Liver (tissue), 9 donors: ENCODE measurements around the gene SYT13. TPM values are rescaled to one million over a fixed set of nuclear protein-coding genes. Genes with fewer than 3 reads are reported as not detected.

ENCODE experiments used
- DNase-seq: peaks from one replicate; pipeline ENCODE4 v3.0.0-alpha.2; 2017; ENCODE audit warnings: low spot score
- H3K27ac ChIP-seq, 2 donors: one replicate each; pipeline ENCODE4 v1.7.0; 2013; ENCODE audit warnings: inconsistent platforms in 2 of 2, low read length in 2 of 2, control low read depth in 1 of 2, low read depth in 1 of 2, mild to moderate bottlenecking in 1 of 2
- H3K27me3 ChIP-seq, 4 donors: one replicate each; pipeline versions ENCODE4 v1.6.1 to v1.7.0; 2013; ENCODE audit warnings: low read length in 3 of 4, inconsistent platforms in 1 of 4, mild to moderate bottlenecking in 1 of 4, moderate library complexity in 1 of 4; ENCODE audit not compliant: control insufficient read depth in 4 of 4, insufficient read depth in 4 of 4
- H3K36me3 ChIP-seq, 4 donors: one replicate each; pipeline versions ENCODE4 v1.6.1 to v1.7.0; 2013; ENCODE audit warnings: low read length in 3 of 4, mild to moderate bottlenecking in 3 of 4, low read depth in 1 of 4, moderate library complexity in 1 of 4; ENCODE audit not compliant: control insufficient read depth in 4 of 4, insufficient read depth in 3 of 4
- H3K4me1 ChIP-seq, 4 donors: one replicate each; pipeline versions ENCODE4 v1.6.1 to v1.7.0; 2013; ENCODE audit warnings: low read length in 3 of 4, mild to moderate bottlenecking in 3 of 4, moderate library complexity in 1 of 4; ENCODE audit not compliant: control insufficient read depth in 4 of 4, insufficient read depth in 4 of 4
- H3K4me3 ChIP-seq, 3 donors: one replicate each; pipeline versions ENCODE4 v1.6.1 to v1.7.0; 2013; ENCODE audit warnings: low read length in 3 of 3, control low read depth in 1 of 3, low read depth in 1 of 3, mild to moderate bottlenecking in 1 of 3
- H3K9ac ChIP-seq, 2 donors: one replicate each; pipeline ENCODE4 v1.7.0; 2013; ENCODE audit warnings: low read length in 2 of 2, mild to moderate bottlenecking in 2 of 2, moderate library complexity in 2 of 2, control low read depth in 1 of 2, low read depth in 1 of 2
- H3K9me3 ChIP-seq, 4 donors: one replicate each; pipeline versions ENCODE4 v1.6.1 to v1.7.0; 2013; ENCODE audit warnings: low read length in 3 of 4; ENCODE audit not compliant: control insufficient read depth in 4 of 4
- FOXA1 ChIP-seq: IDR thresholded peaks from 2 replicates; pipeline ENCODE4 v1.6.1; 2016; ENCODE audit warnings: antibody characterized with exemption
- FOXA2 ChIP-seq: IDR thresholded peaks from 2 replicates; pipeline ENCODE4 v1.6.1; 2016; ENCODE audit warnings: antibody characterized with exemption
- GABPA ChIP-seq, 2 donors: IDR thresholded peaks in 1 of 2; conservative IDR thresholded peaks in 1 of 2; 2 replicates each; pipeline ENCODE4 v1.6.1; 2016; ENCODE audit warnings: antibody characterized with exemption in 2 of 2, mild to moderate bottlenecking in 1 of 2, moderate library complexity in 1 of 2
- HNF4A ChIP-seq, 2 donors: conservative IDR thresholded peaks; 2 replicates each; pipeline ENCODE4 v1.6.1; 2016; ENCODE audit warnings: antibody characterized with exemption in 2 of 2, mild to moderate bottlenecking in 2 of 2
- HNF4G ChIP-seq: IDR thresholded peaks from 2 replicates; pipeline ENCODE4 v1.6.1; 2016; ENCODE audit warnings: antibody characterized with exemption
- JUND ChIP-seq, 2 donors: IDR thresholded peaks; 2 replicates each; pipeline ENCODE4 v1.6.1; 2016; ENCODE audit warnings: antibody characterized with exemption in 2 of 2
- MAX ChIP-seq: IDR thresholded peaks from 2 replicates; pipeline ENCODE4 v1.6.1; 2016; ENCODE audit warnings: antibody characterized with exemption
- NR2F2 ChIP-seq: IDR thresholded peaks from 2 replicates; pipeline ENCODE4 v1.6.1; 2016; ENCODE audit warnings: antibody characterized with exemption
- REST ChIP-seq: IDR thresholded peaks from 2 replicates; pipeline ENCODE4 v1.6.1; 2016; ENCODE audit warnings: antibody characterized with exemption, mild to moderate bottlenecking
- RXRA ChIP-seq, 2 donors: IDR thresholded peaks; 2 replicates each; pipeline ENCODE4 v1.6.1; 2017 to 2018; ENCODE audit warnings: antibody characterized with exemption in 2 of 2, mild to moderate bottlenecking in 1 of 2
- SP1 ChIP-seq: IDR thresholded peaks from 2 replicates; pipeline ENCODE4 v1.6.1; 2018; ENCODE audit warnings: antibody characterized with exemption, mild to moderate bottlenecking
- TAF1 ChIP-seq: conservative IDR thresholded peaks from 2 replicates; pipeline ENCODE4 v1.6.1; 2016; ENCODE audit warnings: antibody characterized with exemption, mild to moderate bottlenecking
- YY1 ChIP-seq: IDR thresholded peaks from 2 replicates; pipeline ENCODE4 v1.6.1; 2016; ENCODE audit warnings: antibody characterized with exemption, mild to moderate bottlenecking
- WGBS: extraction: QIAGEN DNeasy Blood & Tissue Kit; methylation state at CpG from one replicate; pipeline ENCODE4 v1.1.7; 2013; 5-methylcytosine and 5-hydroxymethylcytosine counted together
- polyA plus RNA-seq, 2 donors: library from polyadenylated mRNA; stranded (reverse) in 1 of 2; unstranded in 1 of 2; fragments of 200-250 nt in 1 of 2; fragments of >200 nt in 1 of 2; fragmentation: Nextera tagmentation in 1 of 2; extraction: Ambion mirVana in 1 of 2; gene quantifications; one replicate each; pipeline versions ENCODE4 v1.2.1 to v1.2.3, GENCODE V29; 2013 to 2015
- total RNA-seq, 2 donors: library from RNA; depleted of rRNA; stranded (reverse); fragments of >200 nt; gene quantifications; one replicate each; pipeline ENCODE4 v1.2.3, GENCODE V29; 2014
- TF ChIP-seq, protein P1 (sequence below): fragments of 150-350 bp; IDR thresholded peaks from 2 replicates; pipeline ENCODE4 v1.5.1; 2017; ENCODE audit warnings: improper control_type of control experiment, low read depth, low read length; ENCODE audit not compliant: missing input control
- TF ChIP-seq, protein P2 (sequence below): IDR thresholded peaks from 2 replicates; pipeline ENCODE4 v1.6.1; 2016; ENCODE audit warnings: antibody characterized with exemption
- donor health status: healthy.
- donor health status: healthy.
- donor health status: healthy.
- donor health status: healthy.
- donor health status: healthy.

SYT13 gene
- total and polyA plus RNA-seq, 4 donors, result 0.05 to 0.33 (median 0.14) TPM

GRCh38 chr11:45234306-45235006, 51.7 kb downstream of the SYT13 start:
- TF ChIP-seq REST, result no peak
- no peak for TF ChIP-seq FOXA1
- no peak for TF ChIP-seq FOXA2
- TF ChIP-seq GABPA (IDR thresholded peaks at IDR 0.05 in 1 of 2, conservative IDR thresholded peaks at IDR 0.05 in 1 of 2), result no peak
- TF ChIP-seq HNF4G, result no peak
- no peak for TF ChIP-seq MAX
- no peak for TF ChIP-seq HNF4A (conservative IDR thresholded peaks at IDR 0.05)
- TF ChIP-seq, protein P1, sequence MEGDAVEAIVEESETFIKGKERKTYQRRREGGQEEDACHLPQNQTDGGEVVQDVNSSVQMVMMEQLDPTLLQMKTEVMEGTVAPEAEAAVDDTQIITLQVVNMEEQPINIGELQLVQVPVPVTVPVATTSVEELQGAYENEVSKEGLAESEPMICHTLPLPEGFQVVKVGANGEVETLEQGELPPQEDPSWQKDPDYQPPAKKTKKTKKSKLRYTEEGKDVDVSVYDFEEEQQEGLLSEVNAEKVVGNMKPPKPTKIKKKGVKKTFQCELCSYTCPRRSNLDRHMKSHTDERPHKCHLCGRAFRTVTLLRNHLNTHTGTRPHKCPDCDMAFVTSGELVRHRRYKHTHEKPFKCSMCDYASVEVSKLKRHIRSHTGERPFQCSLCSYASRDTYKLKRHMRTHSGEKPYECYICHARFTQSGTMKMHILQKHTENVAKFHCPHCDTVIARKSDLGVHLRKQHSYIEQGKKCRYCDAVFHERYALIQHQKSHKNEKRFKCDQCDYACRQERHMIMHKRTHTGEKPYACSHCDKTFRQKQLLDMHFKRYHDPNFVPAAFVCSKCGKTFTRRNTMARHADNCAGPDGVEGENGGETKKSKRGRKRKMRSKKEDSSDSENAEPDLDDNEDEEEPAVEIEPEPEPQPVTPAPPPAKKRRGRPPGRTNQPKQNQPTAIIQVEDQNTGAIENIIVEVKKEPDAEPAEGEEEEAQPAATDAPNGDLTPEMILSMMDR, result no peak
- no peak for TF ChIP-seq SP1
- TF ChIP-seq TAF1, result no peak
- TF ChIP-seq YY1, result no peak
- no peak for TF ChIP-seq RXRA (IDR thresholded peaks at IDR 0.05)
- TF ChIP-seq NR2F2, result no peak
- TF ChIP-seq, protein P2, sequence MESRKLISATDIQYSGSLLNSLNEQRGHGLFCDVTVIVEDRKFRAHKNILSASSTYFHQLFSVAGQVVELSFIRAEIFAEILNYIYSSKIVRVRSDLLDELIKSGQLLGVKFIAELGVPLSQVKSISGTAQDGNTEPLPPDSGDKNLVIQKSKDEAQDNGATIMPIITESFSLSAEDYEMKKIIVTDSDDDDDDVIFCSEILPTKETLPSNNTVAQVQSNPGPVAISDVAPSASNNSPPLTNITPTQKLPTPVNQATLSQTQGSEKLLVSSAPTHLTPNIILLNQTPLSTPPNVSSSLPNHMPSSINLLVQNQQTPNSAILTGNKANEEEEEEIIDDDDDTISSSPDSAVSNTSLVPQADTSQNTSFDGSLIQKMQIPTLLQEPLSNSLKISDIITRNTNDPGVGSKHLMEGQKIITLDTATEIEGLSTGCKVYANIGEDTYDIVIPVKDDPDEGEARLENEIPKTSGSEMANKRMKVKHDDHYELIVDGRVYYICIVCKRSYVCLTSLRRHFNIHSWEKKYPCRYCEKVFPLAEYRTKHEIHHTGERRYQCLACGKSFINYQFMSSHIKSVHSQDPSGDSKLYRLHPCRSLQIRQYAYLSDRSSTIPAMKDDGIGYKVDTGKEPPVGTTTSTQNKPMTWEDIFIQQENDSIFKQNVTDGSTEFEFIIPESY, result no peak
- TF ChIP-seq JUND (IDR thresholded peaks at IDR 0.05), result no peak
- H3K9me3 ChIP-seq, result no peaks in the 10 kb centered on the region
- DNase-seq, result no peak
- H3K27me3 ChIP-seq, result no peaks in the 10 kb centered on the region
- H3K27ac ChIP-seq, result no peak overlapping the region
- no peaks in the 10 kb centered on the region for H3K36me3 ChIP-seq
- no peak overlapping the region for H3K9ac ChIP-seq
- 94% methylated on average over 15 of the region's 15 CpGs for WGBS
- H3K4me1 ChIP-seq, result no peaks in the 10 kb centered on the region
- H3K4me3 ChIP-seq, result no peak overlapping the region

GRCh38 chr11:45233804-45234170, 52.4 kb downstream of the SYT13 start:
- Histone ChIP-seq H3K27ac (no peak overlapping the region), H3K36me3 (no peaks in the 10 kb centered on the region), H3K4me3 (no peak overlapping the region), H3K27me3 (no peaks in the 10 kb centered on the region), H3K9ac (no peak overlapping the region), H3K9me3 (no peaks in the 10 kb centered on the region), H3K4me1 (no peaks in the 10 kb centered on the region)
- TF ChIP-seq GABPA (IDR thresholded peaks at IDR 0.05 in 1 of 2, conservative IDR thresholded peaks at IDR 0.05 in 1 of 2) (no peak), MAX (no peak), FOXA1 (no peak), TAF1 (no peak), RXRA (IDR thresholded peaks at IDR 0.05) (no peak), NR2F2 (no peak)
- TF ChIP-seq, protein P1, result no peak
- DNase-seq, result no peak
- 72% methylated on average over 14 of the region's 14 CpGs for WGBS
